ENCODE measurements around the gene KLF6. TPM values are rescaled to one million over a fixed set of nuclear protein-coding genes. Genes with fewer than 3 reads are reported as not detected.

The KLF6 gene
- total RNA-seq, 1 donor: 37.6 TPM

DNA sequence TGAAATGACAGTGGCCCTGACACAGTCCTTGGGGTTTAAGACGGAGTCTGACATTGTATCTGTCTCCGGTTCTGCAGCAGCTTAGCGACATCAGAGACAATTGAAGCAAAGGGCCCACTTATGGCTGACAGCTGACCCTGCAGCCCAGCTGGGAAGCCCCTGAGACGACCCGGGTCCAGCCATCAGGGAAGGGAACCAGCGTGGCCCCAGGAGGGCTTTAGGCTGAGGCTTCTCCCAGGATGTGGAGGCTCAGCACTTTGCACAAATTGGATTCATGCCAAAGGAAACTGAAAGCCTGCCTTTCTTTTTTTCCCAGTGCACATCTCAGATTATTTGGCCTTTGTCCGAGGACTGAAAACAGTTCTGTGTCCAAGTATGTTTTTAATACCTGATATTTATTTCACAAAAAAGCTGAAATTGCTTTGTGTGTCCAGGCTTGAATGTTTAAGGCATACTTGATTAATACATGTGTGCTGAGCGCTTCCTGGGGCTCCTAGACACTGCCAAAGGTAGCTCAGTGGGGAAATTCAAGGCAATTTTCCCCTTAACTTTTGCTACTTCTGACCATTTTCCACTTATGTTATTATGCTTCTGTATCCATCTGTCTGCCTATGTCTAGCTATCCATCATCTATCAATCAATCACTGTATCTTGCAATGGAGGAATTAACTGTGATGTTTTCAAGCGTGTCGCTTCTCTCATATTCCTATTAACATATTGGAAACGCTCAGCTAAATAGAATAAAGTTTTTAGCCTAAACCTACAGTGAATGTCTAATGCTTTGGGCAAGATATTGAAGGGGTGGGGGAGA is 34.8 kb downstream of the KLF6 start:
- H3K4me3 ChIP-seq (ENCODE audit: low read depth, low read length): no peak overlapping the region
- no peak for TF ChIP-seq CTCF (IDR thresholded peaks at IDR 0.05; ENCODE audit: insufficient read depth, low read depth, low read length)
- DNase-seq (ENCODE audit: low read depth): peak; percentile 72

DNA sequence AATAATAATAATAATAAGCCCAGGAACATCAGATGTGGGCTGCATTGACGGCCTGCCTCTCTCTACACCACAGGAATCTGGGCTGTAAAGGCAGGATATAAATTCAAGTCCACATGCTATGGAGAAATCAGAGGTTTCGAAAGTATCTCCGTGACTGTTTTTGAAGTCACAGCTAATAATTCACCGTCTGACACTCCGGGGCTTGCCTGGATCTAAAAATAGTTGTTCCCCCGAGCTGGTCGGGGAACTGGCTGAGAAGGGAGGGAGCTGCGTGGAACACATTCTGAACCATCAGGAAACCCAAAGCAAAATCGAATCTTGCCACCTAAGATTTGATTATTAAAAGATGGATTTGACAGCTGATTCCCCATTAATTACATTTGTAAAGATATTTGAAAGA is 35.4 kb downstream of the KLF6 start:
- DNase-seq (ENCODE audit: low read depth): peak; percentile 98
- no peak for TF ChIP-seq CTCF (IDR thresholded peaks at IDR 0.05; ENCODE audit: insufficient read depth, low read depth, low read length)
- no peak overlapping the region for H3K4me3 ChIP-seq (ENCODE audit: low read depth, low read length)

DNA sequence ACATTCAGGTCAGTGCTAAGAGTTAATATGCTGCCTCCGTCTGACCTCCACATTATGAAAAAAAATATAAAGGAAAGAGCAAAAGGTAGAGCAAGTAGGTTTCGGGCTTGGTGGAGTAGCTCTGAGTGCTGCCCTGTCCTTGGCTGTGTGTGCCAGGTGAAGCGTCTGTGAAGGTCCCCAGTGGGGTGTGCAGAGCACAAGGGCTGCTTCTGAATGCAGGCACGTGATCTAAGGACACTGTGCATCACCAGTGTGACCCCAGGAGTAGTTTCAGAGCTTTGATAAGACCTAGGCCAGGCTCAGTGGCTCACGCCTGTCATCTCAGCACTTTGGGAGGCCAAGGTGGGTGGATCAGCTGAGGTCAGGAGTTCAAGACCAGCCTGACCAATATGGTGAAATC is 36.0 kb downstream of the KLF6 start:
- no peak for TF ChIP-seq CTCF (IDR thresholded peaks at IDR 0.05; ENCODE audit: insufficient read depth, low read depth, low read length)
- DNase-seq (ENCODE audit: low read depth): no peak
- H3K4me3 ChIP-seq (ENCODE audit: low read depth, low read length): no peak overlapping the region

DNA sequence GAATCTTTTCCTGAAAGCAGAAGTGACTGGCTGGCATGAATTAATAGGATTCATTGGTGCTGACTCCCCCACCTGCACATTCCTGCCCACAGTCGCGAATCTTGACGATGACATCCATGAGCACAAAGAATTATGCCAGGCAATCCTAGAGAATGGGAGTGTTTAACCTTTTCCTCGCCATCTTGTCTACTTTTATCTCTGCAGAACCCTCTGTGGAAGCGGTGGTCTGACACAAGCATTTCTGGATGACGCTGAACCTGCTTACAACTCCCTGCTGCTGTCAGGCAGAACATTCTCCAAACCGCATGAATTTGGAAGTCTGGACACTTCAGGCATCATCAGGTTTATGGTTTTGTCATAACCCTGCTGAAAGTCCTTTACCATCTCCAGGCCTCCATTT is 36.5 kb downstream of the KLF6 start:
- TF ChIP-seq CTCF (IDR thresholded peaks at IDR 0.05; ENCODE audit: insufficient read depth, low read depth, low read length): no peak
- no peak for DNase-seq (ENCODE audit: low read depth)
- H3K4me3 ChIP-seq (ENCODE audit: low read depth, low read length): no peak overlapping the region

DNA sequence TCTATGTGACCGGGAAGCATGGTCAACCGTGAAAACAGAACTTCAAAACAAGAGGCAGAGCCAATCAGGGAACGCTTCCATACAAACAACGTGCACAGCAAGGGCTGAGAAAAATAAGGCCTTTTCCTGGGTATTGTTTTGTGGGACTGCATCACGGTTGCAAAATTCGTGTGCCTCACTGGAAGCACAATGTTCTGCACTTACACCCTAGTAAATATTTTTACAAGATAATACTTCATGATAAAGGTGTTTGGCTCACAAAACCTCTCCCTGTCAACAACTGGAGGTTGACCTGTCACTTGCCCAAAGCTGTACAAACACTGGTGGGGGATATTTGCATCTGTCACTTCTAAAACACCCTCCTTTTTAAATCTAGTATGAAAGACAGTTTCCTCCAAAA is 37.0 kb downstream of the KLF6 start:
- peak; percentile 63 for DNase-seq (ENCODE audit: low read depth)

GRCh38 chr10:3747248-3747960 is 37.6 kb downstream of the KLF6 start:
- no peak for TF ChIP-seq CTCF (IDR thresholded peaks at IDR 0.05; ENCODE audit: insufficient read depth, low read depth, low read length)
- no peak overlapping the region for H3K4me3 ChIP-seq (ENCODE audit: low read depth, low read length)
- DNase-seq (ENCODE audit: low read depth): no peak

More for the DNA sequence above, 37.0 kb downstream of the KLF6 start:
- H3K4me3 ChIP-seq (ENCODE audit: low read depth, low read length): no peak overlapping the region
- TF ChIP-seq CTCF (IDR thresholded peaks at IDR 0.05; ENCODE audit: insufficient read depth, low read depth, low read length): no peak
